ENCODE measurements around the gene SPDYE1. TPM values are rescaled to one million over a fixed set of nuclear protein-coding genes. Genes with fewer than 3 reads are reported as not detected.
A peak's percentile ranks its signal among the peaks of the same experiment; 100 is the strongest.

SPDYE1 gene
- total RNA-seq, 1 donor from 2014 or later, result not detected

DNA sequence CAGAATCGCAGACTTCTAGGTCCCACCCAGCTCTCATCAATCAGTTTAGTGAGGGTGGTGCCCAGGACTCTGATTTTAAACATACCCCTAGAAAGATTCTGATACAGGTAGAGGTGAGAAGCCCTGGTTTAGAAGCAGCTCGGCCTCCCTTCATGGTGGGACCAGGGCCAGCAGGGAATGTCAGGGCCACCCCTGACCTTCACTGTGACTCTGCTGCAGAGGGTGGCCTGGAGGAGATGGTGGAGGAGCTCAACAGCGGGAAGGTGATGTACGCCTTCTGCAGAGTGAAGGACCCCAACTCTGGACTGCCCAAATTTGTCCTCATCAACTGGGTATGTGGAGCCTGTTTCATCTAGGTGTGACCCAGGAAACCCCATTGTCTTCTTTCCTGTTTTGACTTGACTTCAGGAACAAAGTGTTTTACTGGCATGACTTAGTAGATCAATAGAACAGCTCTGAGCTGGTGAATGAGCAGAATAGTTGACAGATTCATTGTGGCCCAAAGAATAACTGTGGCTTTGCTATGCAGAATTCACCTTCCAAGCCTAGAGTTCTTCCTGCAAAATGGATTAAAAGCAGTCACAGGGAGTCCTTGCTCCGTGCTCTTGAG is 54.0 kb downstream of the SPDYE1 start:
- intact Hi-C loops (cut with micrococcal nuclease), result no loop called here
- Mint-ChIP-seq H3K4me3 (no peak overlapping the region), H3K27me3 (no peaks in the 10 kb centered on the region), H3K4me1 (peaks cover 83% of the 10 kb centered on the region), H3K27ac (no peak overlapping the region), H3K36me3 (ENCODE audit: low read depth) (peaks cover 82% of the 10 kb centered on the region), H3K9me3 (no peaks in the 10 kb centered on the region)
- ChIA-PET CTCF (no interaction called here), POLR2A (no interaction called here)
- TF ChIP-seq, protein P1, sequence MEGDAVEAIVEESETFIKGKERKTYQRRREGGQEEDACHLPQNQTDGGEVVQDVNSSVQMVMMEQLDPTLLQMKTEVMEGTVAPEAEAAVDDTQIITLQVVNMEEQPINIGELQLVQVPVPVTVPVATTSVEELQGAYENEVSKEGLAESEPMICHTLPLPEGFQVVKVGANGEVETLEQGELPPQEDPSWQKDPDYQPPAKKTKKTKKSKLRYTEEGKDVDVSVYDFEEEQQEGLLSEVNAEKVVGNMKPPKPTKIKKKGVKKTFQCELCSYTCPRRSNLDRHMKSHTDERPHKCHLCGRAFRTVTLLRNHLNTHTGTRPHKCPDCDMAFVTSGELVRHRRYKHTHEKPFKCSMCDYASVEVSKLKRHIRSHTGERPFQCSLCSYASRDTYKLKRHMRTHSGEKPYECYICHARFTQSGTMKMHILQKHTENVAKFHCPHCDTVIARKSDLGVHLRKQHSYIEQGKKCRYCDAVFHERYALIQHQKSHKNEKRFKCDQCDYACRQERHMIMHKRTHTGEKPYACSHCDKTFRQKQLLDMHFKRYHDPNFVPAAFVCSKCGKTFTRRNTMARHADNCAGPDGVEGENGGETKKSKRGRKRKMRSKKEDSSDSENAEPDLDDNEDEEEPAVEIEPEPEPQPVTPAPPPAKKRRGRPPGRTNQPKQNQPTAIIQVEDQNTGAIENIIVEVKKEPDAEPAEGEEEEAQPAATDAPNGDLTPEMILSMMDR (IDR thresholded peaks at IDR 0.05), result no peak
- ATAC-seq (ENCODE audit: low read depth) (no peak), DNase-seq (no peak)

DNA sequence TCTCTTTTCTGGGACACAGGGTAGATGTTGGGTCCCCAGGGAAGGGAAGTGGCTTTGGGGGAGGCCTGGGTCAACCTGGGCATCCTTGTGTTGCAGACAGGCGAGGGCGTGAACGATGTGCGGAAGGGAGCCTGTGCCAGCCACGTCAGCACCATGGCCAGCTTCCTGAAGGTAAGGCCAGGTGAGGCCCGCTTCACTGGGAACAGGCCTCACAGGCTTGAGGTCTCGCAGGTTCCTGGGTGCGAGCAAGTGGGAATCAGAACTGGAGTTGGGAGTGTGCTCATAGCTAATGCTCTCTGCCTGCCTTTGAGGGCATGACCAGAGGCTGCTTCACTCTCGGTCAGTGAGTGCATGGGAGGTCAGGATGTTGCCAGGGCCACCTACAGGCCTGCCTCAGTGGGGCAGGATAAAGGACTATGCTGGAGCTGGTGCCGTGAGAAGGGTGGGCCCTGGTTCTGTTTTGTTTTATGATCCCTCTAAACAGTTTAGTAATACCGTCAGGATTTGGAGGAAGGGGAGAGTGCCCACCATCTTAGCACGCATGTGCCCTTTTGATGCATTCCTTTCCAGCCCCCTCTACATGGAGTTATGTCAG is 55.2 kb downstream of the SPDYE1 start:
- H3K27ac Mint-ChIP-seq, result peak overlapping the region; percentile 35
- intact Hi-C loops (cut with micrococcal nuclease), result no loop called here

GRCh38 chr7:44056681-44057080 is 59.0 kb downstream of the SPDYE1 start:
- peaks cover 95% of the 10 kb centered on the region for H3K36me3 Mint-ChIP-seq (ENCODE audit: low read depth)

More for the DNA sequence above, 55.2 kb downstream of the SPDYE1 start:
- H3K4me1 Mint-ChIP-seq, result peaks cover 83% of the 10 kb centered on the region
- peaks cover 88% of the 10 kb centered on the region for H3K36me3 Mint-ChIP-seq (ENCODE audit: low read depth)
- TF ChIP-seq, protein P1 (IDR thresholded peaks at IDR 0.05), result no peak
- DNase-seq (no peak), ATAC-seq (ENCODE audit: low read depth) (no peak)
- no peaks in the 10 kb centered on the region for H3K9me3 Mint-ChIP-seq
- H3K27me3 Mint-ChIP-seq, result no peaks in the 10 kb centered on the region
- ChIA-PET POLR2A (interaction anchor here (0.7 kb wide), 3 partner anchors 8 to 13 kb away, joined by 4 to 8 read pairs (median 4); partner anchors contain the start of genes DBNL and PGAM2), CTCF (no interaction called here)
- H3K4me3 Mint-ChIP-seq, result no peak overlapping the region

DNA sequence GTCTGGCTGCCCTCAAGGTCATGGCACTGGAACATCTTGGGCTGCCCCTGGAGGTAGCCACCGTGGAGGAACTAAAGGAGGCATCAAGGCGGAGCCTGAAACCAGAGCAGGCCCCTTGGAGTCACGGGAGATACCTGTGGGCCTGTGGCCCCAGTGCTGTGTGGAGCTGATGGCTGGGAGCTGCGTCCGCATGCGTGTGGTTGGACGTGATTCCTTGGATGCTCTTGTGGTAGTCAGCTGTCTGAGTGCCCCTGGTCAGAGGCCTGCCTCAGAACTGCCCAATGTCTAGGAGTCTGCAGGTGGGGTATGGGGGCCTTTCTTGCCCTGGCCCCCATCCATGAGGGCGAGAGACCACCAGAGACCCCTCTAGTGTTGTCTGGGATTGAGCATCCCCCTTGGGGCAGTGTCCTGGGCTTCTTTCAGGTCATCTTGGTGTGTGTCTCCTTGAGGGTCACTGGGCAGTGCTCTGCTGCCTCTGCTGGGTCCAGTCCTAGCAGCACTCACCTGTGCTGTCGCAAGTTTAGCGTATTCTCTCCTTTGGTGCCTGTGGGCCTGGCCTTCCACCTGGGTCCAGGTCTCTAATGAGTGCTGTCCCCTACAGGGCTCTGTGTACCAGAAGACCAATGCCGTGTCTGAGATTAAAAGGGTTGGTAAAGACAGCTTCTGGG is 59.6 kb downstream of the SPDYE1 start:
- H3K36me3 Mint-ChIP-seq (ENCODE audit: low read depth), result peaks cover 94% of the 10 kb centered on the region
- H3K27ac Mint-ChIP-seq, result peak overlapping the region; percentile 98
- POLR2A ChIA-PET, result interaction anchor here (1.2 to 2.9 kb wide), 2 partner anchors 10 to 13 kb away, joined by 5 to 37 read pairs; partner anchors contain the start of gene DBNL

More at GRCh38 chr7:44056681-44057080, 59.0 kb downstream of the SPDYE1 start:
- intact Hi-C loops (cut with micrococcal nuclease), result no loop called here
- no peak overlapping the region for H3K4me3 Mint-ChIP-seq
- peaks cover 81% of the 10 kb centered on the region for H3K4me1 Mint-ChIP-seq
- TF ChIP-seq, protein P1 (IDR thresholded peaks at IDR 0.05), result no peak
- ChIA-PET POLR2A (interaction anchor here (1.2 to 2.9 kb wide), 2 partner anchors 10 to 13 kb away, joined by 5 to 37 read pairs; partner anchors contain the start of gene DBNL), CTCF (no interaction called here)
- DNase-seq (peak; percentile 12), ATAC-seq (ENCODE audit: low read depth) (no peak)
- no peaks in the 10 kb centered on the region for H3K9me3 Mint-ChIP-seq
- H3K27ac Mint-ChIP-seq, result peak overlapping the region; percentile 35
- H3K27me3 Mint-ChIP-seq, result no peaks in the 10 kb centered on the region

More for the DNA sequence above, 59.6 kb downstream of the SPDYE1 start:
- H3K4me1 Mint-ChIP-seq, result peaks cover 79% of the 10 kb centered on the region
- H3K4me3 Mint-ChIP-seq, result peak overlapping the region; percentile 28
- ATAC-seq (ENCODE audit: low read depth), result no peak
- intact Hi-C loops (cut with micrococcal nuclease), result no loop called here
- DNase-seq, result peak; percentile 8
- CTCF ChIA-PET, result no interaction called here
- H3K27me3 Mint-ChIP-seq, result no peaks in the 10 kb centered on the region
- no peaks in the 10 kb centered on the region for H3K9me3 Mint-ChIP-seq
- TF ChIP-seq, protein P1 (IDR thresholded peaks at IDR 0.05), result no peak
